DND-41 (cell line): ENCODE data around the gene GRID2IP.

ENCODE experiments used
- EZH2 ChIP-seq: IDR thresholded peaks from 3 replicates; pipeline ENCODE4 v1.6.1; 2012; ENCODE audit warnings: borderline replicate concordance, low read depth, mild to moderate bottlenecking, moderate library complexity, low read length, inconsistent platforms; ENCODE audit not compliant: severe bottlenecking
- TF ChIP-seq, protein P1 (sequence below): IDR thresholded peaks from 2 replicates; pipeline ENCODE4 v1.5.1; 2012; ENCODE audit warnings: borderline replicate concordance, low read length, moderate library complexity, mild to moderate bottlenecking; ENCODE audit not compliant: poor library complexity, severe bottlenecking; ENCODE audit errors: extremely low read depth

DNA sequence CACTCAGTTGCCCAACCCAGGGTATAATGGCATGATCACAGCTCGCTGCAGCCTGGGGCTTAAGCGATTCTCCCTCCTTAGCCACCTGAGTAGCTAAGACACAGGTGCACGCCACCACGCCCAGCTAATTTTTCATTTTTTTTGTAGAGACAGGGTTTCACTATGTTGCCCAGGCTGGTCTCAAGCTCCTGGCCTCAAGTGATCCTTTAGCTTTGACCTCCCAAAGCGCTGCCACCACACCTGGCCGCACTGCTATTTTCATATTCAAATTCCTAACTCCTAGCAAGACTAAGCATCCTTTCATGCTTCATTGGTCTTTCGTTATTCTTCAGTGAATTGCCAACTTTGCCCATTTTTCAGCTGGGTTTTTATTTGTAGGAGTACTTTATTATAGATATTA is 73.1 kb downstream of the GRID2IP start:
- TF ChIP-seq, protein P1, sequence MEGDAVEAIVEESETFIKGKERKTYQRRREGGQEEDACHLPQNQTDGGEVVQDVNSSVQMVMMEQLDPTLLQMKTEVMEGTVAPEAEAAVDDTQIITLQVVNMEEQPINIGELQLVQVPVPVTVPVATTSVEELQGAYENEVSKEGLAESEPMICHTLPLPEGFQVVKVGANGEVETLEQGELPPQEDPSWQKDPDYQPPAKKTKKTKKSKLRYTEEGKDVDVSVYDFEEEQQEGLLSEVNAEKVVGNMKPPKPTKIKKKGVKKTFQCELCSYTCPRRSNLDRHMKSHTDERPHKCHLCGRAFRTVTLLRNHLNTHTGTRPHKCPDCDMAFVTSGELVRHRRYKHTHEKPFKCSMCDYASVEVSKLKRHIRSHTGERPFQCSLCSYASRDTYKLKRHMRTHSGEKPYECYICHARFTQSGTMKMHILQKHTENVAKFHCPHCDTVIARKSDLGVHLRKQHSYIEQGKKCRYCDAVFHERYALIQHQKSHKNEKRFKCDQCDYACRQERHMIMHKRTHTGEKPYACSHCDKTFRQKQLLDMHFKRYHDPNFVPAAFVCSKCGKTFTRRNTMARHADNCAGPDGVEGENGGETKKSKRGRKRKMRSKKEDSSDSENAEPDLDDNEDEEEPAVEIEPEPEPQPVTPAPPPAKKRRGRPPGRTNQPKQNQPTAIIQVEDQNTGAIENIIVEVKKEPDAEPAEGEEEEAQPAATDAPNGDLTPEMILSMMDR = no peak
- TF ChIP-seq EZH2 = no peak
